Stimulated activated CD8-positive, alpha-beta memory T cell treated with anti-CD3 and anti-CD28 coated beads, Interleukin-15, amount 100 ng/mL, for 24 hours (primary cell): ENCODE data around the gene SMYD1.

Source experiments
- DNase-seq: peaks from one replicate; pipeline ENCODE4 v3.0.0-alpha.2; 2020; ENCODE audit warnings: low read depth

Gene SMYD1

DNA sequence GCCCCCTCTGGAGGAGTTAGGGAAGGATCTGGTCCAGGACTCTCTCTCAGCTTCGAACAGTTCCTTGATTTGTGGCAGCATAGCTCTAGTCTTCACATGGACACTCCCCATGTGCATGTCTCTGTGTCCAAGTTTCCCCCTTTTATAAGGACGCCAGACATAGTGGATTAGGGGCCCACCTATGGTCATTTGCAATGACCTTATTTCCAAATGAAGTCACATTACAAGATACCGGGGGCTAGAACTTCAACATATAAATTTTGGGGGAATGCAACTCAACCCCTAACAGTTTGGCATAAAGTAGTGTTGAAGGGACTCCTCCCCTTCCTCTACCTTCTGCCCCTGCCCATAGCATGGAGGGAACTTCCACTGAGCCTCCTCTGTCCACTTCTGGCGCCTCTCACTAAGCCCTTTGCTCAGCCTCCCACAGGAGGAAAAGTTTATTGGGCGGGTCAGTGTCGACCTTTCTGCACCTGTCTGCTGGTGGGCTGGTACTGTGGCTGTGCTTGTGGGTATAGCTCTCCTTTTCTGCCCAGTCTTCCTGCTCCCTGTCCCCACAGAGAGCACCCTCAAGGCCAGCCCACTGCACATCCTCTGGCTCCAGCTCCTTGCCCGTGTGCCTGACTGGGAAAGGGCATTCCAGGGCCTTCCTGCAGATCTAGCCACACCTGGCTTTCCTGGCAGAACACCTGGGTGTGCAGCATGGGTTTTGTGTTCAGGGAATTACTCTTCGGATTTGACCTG is 54.7 kb downstream of the SMYD1 start:
- DNase-seq: no peak

DNA sequence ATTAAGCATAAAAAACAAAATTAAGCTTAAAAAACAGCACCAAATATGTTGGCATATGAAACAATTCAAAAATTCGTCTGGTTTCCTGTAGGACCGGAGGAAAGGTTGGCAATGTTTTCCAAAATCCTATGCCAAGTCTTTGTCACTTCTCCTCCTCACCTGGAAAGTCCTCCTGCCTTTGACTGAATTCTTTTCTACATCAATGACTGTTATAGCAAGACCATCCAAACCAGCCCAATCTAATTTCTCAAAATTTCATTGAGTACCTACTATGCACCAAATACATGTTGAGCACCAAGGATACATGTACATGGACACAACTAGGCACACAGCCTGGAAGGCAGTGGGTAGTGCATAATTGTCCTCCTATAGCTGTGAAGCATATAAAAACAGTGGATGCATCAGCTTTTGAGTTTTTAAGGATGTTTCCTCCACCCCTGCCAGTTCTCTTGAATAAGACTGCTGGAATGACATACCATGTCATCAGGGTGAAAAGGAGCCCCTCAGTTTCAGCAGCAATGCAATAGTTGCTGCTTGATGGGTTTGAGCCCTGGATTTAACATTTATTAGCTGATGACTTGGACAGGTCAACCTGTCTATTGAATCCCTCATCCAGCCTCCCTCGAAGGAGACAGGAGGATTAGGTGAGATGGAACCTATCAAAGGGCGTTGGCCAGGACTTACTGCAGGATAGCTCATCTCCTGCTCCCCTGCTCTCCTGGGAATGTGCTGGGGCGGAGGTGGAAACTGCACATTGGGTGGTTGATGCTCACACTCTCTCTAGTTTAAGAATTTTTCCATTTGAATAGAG is 55.7 kb downstream of the SMYD1 start:
- no peak for DNase-seq

DNA sequence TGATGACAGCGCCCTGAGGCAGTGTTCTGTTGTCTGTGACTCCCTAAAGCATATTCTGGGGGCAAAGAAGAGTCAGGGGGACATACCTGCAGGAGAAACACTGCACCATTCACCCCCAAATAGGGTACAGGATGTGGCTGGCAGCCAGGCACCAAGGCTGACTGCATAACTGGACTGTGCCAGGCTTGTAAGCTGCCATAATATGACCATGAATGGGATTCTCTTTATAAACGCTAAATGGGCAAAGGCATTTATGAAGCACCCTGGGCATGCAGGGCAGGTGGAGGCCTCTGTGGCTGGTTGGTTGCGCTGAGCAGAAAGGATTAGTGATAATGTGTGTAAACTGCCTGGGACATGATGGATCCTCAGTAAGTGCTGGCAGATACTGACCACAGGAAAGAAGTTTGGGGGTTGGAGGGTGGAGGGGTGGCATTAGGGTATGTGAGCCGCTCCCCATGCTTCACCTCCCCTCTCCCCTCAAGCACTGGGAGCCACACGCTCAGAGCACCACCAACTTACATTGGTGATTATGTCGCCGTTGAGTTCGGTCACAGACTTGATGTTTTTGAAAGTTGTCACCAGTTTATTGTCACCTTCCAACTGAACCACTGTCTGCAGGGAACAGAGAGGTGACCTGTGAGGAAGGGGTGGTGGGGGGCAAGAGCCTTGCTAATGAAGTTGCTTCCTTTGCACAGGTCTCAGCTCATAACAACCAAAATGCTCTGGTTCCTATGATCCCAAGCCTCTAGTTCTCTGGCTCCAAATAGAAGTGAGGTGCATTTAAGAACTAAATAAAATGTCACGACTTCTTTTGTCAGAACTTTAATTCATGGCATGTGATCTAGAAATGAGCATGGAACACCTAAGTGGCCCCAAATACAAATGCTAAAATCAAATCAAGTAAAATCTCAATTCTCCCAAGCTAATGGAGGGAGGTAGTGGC is 56.6 kb downstream of the SMYD1 start:
- no peak for DNase-seq

DNA sequence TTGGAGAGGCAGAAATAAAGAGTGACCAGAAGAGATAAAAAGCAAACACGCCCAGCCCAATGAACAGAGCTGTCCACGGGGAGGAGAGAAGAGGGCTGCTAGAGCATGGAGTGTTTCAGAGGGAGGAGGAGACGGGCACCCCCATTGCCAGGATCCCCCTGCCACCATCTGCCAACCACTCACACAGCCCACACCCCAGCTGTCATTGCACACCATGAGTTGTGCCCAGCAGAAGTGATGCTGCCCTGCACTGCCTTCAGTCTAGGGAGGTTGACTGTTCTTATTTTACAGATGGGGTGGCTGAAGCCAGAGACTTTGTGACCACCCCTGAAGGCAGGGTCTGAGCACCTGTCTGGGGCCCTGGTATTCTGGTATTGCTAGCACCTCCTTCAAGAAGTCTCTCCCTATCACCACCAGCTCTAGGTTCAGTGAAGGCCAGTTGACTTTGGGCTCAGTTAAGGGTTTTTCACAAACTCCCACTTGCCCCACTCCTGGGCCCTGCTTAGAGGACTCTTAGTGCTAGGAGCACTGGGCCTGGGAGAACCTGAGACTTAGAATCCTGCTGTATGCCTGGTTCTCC is 57.8 kb downstream of the SMYD1 start:
- DNase-seq: no peak

DNA sequence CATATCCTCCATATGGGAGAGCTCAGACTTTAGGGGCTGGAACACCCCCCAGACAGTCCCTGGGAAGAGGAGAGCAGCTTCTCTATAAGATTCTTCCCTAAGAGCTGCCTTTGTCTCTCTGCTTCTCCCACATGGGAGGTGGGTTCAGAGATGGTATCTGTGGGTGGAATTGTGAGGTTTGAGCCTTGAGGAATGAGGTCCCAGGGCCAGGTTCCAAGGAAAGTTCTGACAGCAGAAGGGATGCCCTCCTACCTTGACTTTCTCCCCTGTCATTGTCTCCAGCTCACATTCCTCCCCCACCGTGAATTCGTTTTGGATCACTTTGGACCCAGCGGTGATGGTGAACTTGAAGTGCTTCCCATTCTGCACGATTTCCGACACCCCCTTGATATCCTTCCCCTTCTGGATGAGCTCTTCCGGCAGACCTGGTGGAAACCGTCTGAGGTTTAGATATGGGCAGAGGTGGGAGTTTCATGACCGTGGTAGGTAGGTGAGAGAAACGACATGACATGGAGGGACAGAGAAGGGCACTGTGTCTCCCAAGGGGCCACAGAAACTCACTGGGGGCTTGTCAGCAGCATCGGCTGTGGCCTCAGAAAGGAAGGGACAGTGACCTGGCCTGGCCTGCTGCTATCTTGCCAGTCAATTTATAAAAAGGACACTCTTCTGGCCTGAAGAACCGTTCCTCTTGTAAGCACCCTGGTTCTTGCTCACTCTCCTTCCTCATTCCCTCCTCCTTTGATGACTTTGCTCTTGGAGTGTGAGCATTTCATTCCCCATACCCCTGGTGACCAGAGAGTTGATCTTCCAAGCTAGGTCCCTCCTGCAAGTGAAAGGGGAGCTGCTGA is 58.5 kb downstream of the SMYD1 start:
- no peak for DNase-seq

DNA sequence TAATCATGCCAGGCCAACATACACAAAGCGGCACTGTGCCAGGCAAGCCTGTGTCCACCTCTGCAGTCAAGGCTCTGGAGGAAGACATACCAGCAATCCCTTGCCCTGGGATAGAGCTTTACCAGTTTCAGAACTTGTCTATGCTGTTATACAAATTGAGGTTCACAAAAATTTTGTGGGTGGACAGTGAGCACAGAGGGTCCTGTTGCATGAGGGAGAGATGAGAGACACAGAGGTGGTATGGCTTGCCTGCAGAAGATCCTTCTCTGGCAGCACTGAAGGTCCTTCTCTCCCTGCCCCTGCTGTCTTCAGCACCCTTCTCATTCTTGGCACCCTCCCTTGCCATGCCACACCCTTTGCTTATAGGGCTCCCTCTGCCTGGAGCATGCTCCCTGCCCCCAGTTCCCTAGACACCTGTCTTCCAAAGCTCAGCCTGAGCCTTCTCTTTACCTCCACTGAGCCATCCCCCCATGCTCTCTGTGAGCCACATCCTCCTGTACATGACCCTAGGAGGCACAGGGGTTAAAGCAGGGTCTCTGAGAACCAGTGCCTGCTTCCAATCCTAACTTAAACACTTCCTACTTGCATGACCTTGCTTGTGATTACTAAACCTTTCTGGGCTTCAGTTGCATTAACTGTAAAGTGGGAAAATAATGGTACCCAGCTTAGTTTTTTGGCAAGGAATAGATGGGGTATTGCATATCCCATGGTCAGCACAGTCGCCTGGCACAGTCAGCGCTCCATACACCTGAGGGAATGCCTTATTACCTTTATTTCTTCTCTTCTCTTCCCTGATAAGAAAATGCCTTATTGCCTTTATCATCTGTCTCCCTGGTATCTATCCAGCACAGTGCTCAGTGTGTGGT is 59.4 kb downstream of the SMYD1 start:
- DNase-seq: no peak

DNA sequence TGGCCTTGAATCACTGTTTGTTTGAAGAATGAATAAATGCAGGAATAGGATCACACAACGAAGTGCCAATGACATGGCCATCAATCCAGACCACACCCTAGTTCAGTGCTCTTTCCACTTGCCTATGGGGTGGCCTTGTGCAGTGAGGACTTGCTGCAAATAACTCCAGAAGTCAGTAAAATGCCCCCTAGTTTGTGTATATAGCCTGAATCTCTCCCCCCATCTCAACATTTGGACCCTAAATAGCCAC is 59.9 kb downstream of the SMYD1 start:
- no peak for DNase-seq

DNA sequence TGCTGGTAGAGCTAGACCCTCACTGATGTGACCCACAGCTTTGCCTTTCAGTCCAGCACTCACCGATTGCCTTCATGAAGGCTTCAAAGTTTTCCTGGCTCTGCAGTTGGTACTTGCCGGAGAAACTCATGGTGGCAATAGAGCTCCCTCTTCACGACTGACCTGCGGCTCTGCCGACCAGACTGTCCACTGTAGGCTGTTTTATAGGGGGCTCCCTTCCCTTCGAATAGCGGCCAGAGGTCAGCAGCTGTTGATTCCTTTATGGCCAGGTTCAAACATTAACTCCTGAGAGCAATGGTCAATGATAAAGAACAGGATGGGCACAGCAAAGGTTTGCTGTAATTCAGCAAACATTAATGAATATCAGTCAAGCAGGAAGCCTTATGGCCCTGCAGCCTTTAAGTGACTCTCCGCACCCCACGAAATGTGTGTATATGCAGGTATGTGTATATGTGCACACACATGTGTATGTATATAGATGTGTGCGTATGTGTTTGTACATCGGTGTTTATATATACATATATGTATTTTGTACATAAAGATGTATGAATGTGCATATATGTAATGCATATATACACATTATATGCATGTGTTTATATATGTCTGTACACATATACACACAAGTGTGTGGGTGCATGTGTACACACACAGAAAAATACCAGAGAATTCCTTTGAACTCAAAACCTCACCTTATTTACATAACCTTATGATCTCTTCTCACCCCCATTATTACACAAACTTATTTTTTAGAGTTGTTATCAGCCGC is 60.4 kb downstream of the SMYD1 start, which contains the start of gene FABP1:
FABP1 (minus strand) TSS at position 175 of the 766 bp plus-strand sequence; CDS start at position 130, 45 bp downstream.
- DNase-seq: no peak

DNA sequence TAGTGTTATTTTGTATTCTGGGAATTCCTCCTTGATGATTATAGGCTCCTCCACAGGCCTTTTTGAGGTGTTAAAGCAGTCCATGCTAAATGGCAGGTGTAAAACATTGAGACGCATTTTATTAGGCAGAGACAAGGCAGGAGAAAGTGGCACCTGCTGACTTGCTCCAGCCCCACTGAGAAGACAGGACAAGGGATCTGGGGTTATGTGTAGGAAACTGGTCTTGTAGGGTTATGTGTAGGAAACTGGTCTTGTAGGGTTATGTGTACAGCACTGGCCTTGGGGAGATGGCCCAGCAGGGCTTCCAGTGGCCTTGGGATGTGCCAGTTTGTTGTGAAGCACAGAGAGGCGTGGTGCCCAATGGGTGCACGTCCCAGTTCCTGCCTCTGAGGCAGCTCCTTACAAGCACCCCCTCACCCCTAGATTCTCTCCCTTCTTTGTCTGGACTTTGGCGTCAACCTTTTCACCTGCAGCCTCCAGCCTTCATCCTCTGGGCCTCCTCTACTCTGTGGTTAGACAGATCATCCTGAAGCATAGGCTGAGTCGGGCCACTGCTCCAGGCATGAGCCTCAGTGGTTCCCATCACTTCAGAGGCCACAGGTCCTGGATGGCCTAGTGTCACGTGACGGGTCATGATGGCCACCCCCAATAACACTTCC is 61.2 kb downstream of the SMYD1 start:
- DNase-seq: no peak

DNA sequence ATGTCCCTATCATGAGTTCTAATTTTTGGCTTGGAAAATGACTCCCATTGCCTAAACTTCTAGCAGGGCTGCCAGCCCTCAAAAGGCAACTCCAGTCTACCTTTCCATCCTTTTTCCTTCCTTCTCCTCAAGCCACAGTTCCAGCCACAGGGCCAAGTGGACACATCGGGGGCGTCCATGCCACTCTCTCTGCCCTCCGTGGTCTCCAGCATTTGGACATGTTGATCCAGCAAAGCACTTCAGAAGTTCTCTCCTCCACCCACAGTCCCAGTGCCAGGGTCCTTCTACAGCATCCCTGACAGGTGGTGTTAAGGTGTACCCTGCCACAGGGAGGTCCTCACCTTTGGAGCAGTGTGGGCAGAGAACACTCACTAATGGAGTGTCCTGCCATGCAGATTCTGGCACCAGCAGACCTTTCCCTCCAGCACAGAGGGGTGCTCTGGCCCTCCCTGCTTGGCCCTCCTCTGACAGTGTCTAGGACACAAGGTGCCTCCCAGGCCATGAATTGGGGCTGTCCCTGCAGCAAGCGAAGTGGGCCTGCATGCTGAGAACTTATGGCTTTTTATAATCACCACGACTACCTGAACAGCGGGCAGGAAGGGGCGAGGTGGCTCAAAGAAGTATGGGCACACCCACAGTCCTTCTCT is 61.8 kb downstream of the SMYD1 start:
- no peak for DNase-seq

DNA sequence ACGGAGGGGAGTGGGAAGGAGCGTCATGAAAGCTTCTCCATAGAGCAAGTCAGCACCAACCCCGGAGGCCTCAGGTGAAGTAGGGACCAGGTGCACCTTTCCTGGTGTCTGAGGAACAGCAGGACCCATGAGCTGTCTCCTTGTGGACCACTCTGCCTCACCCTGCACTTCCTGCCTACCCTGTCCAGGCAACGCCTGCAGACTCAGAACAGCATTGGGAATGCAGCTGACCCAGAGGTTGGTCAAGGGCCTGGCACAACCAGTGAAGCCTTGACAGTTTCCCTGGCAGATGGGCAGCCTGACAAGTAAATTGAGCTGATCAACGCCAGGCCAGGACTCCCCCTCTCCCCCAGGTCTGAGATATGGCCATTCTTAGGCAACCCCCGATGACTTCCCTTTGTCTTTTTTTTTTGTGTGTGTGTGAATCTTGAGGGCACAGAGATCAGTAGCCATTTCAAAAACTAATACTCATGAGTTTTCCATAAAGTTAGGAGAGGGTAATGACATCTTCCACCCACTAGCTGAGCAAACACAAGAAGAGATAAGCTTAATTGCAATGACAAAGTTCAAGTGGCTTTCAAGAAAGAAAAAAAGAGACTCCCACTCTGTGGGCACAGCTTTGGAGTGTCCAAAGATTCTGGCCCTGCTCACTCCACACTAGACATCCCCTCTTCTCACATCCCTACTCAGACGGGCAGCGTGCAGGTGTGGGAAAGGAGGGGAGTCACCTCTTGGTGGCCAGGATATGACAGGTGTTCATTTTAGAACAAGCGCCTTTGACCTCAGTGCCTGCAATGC is 63.8 kb downstream of the SMYD1 start:
- no peak for DNase-seq

DNA sequence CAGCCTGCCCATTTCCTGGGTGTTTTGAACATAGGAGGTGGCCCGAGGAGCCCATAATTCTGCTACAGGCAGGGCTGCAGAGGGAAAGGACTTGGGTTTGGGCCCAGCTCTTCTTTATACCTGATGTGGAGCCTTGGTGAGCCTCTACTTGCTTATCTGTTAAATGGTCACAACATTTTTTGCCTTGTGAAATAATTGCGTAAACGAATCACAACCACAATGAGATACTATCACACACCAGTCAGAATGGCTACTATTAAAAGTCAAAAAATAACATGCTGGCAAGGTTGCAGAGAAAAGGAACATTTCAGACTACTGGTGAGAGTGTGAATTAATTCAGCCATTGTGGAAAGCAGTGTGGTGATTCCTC is 64.4 kb downstream of the SMYD1 start:
- DNase-seq: no peak

DNA sequence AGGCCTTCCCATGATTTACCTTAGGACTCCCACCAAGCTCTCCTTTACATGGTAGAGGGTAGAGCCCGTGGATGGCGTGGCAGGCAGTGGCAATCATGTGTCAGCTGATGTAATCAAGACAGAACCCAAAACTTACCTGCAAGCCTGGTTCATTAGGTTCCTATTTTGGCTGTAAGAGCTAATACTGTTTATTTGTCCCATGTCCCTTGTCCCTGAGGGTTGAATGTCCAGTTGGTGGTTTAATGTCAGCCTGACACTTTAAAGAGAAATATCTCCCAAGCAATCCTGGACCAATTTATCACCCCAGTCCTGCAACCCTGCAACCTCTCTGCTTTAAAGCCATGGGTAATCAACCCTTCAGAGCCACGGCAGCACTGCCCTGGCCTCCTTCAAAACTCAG is 66.2 kb downstream of the SMYD1 start:
- DNase-seq: no peak

DNA sequence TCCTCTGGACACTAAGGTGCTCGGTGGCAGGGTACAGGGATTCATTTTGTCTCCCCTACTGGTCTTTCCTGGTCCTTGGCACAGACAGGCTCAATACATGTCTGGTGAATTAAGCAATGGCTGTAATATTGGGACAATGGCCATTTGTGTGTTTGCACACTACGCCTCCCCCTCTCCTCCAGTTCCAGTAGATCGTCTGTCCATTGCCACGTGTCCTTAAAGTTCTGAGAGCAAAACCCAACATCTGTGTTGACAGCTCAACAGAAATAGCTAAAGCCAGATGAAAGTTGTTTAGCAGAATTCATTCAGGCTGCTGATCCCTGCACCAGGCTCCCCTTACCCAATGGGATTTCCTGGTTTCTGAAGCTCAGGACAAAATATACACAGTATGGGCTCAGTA is 69.2 kb downstream of the SMYD1 start:
- DNase-seq: no peak

DNA sequence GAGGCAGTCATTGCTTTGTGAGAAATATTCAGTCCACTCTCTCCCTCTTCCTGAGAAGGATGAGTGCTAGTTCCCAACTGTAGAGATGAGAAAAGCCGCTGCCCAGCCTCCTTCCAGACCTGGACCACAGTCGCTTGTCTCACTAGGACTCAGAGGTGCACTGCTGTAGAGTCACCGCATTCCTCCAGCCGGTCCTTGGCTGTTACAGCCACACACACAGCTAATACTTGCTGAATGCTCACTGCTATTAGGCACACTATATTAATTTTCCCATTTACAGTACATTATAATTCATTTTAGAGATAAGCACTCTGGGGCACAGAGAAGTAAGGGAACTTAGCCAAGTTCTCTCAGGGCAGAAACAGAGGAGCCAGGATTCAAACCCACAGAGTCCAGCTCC is 70.2 kb downstream of the SMYD1 start:
- no peak for DNase-seq

DNA sequence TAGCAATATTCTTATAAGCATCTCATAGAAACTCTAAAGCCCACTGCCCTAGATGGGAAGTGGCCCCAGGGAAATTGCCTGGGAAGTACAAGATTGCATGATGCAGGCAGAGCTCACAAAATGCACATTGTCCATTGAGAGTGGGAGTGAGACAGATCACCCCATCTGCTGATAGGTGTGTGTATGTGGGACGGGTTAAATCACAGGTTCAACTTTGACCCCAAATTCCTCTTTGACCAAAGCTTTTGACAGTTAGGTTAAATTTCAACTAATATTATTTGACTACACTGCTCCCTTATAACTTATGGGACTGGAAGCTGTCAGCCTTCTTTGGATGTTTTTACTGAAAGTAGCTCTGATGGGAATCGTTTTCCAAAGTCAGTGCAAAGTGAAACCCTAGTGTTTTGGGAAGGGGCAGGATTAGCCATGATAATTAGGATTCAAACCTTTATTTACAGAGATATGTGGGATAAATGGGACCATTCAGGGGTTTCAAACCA is 71.6 kb downstream of the SMYD1 start:
- no peak for DNase-seq

DNA sequence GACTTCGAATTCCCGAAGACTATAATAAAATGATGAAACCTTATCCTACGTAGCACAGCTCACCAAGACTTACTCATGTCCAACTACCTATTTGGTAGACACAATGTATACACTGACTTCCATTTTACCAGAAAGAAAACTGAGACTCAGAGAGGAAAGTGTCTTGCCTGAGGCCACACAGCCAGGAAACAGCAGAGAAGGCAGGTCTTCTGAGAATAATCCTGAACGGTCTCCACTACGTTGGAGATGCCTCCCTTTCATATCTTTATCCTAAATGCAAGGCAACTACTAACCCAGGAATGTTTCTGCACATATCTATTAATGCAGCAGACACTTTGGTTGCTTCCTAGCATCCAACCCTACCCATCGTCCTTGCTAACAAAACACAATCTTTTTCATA is 72.2 kb downstream of the SMYD1 start:
- DNase-seq: no peak

DNA sequence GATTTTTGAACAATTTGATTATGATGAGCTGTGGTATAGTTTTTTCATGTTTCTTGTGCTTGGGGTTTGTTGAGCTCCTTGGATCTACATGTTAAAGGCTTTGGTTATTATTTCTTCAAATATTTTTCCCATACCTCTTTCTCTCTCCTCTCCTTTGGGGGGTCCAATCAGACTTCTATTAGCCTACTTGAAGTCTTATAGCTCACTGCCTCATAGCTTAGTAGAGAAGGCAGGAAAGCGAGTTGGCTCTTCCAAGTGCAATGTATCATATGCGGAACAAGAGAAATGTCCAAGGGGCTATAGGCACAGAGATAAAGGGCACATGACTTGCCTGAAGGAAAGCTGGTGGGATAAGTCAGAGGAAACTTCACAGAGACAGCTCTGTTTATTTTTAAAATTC is 74.3 kb downstream of the SMYD1 start:
- DNase-seq: no peak
